ENCODE data around the gene CCDC138.

- TF ChIP-seq SUZ12 (IDR thresholded peaks at IDR 0.05; ENCODE audit: extremely low read depth, insufficient read depth, insufficient read length) = no peak
- no peak for TF ChIP-seq YY1 (IDR thresholded peaks at IDR 0.05; ENCODE audit: insufficient read depth, insufficient read length)
- TF ChIP-seq ZNF274 (IDR thresholded peaks at IDR 0.05; ENCODE audit: low read depth, low read length) = no peak
These were observed 50.6 kb downstream of the CCDC138 start for GRCh38 chr2:108837198-108837597.
